A673 (cell line): ENCODE measurements around the gene TUT1.

ENCODE experiments used
- EZH2 ChIP-seq: fragments of 200-600 bp; sonication (generic); IDR thresholded peaks from 2 replicates; pipeline ENCODE4 v1.6.1; 2017; ENCODE audit warnings: borderline replicate concordance, low read depth, mild to moderate bottlenecking, mixed read lengths, antibody characterized with exemption, low read length; ENCODE audit not compliant: poor library complexity, severe bottlenecking
- TF ChIP-seq, protein P1 (sequence below): fragments of 300-800, 200-600 bp; sonication (generic); conservative IDR thresholded peaks from 2 replicates; pipeline ENCODE4 v1.5.1; 2017; ENCODE audit warnings: low read depth, mild to moderate bottlenecking, antibody characterized with exemption, low read length, moderate library complexity, mixed read lengths

GRCh38 chr11:62605902-62606301, 14.6 kb upstream of the TUT1 start:
- TF ChIP-seq, protein P1, sequence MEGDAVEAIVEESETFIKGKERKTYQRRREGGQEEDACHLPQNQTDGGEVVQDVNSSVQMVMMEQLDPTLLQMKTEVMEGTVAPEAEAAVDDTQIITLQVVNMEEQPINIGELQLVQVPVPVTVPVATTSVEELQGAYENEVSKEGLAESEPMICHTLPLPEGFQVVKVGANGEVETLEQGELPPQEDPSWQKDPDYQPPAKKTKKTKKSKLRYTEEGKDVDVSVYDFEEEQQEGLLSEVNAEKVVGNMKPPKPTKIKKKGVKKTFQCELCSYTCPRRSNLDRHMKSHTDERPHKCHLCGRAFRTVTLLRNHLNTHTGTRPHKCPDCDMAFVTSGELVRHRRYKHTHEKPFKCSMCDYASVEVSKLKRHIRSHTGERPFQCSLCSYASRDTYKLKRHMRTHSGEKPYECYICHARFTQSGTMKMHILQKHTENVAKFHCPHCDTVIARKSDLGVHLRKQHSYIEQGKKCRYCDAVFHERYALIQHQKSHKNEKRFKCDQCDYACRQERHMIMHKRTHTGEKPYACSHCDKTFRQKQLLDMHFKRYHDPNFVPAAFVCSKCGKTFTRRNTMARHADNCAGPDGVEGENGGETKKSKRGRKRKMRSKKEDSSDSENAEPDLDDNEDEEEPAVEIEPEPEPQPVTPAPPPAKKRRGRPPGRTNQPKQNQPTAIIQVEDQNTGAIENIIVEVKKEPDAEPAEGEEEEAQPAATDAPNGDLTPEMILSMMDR, result no peak
- TF ChIP-seq EZH2, result no peak
